ENCODE measurements around the gene PARL.

The PARL gene

DNA sequence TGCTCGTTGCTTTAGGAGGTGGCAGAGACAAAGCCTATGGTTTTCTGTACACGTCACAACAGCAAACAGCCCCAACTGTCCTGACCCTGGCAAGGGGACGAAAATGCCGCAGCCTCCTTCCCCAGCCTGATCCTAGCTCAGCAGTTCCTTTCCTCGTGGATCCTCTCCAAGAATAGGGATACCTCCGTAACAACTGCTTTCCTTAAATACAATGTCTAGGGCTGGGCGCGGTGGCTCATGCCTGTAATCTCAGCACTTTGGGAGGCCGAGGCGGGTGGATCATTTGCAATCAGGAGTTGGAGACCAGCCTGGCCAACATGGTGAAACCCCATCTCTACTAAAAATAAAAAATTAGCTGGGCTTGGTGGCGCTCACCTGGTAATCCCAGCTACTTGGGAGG is 76.3 kb downstream of the PARL start:
- WGBS = 98% methylated on average over 11 of the region's 11 CpGs
- Histone ChIP-seq H3K18ac (ENCODE audit: low read depth in 1 of 2, low read length in 2 of 2) (no peak overlapping the region), H3K27me3 (ENCODE audit: control insufficient read depth in 1 of 2, insufficient read depth in 1 of 2, low read length in 2 of 2) (no peaks in the 10 kb centered on the region), H3K4me1 (ENCODE audit: control insufficient read depth, insufficient read depth, low read depth, low read length) (no peaks in the 10 kb centered on the region), H3K9me3 (ENCODE audit: control insufficient read depth, low read length) (no peaks in the 10 kb centered on the region), H3K4me2 (ENCODE audit: low read length, poor library complexity, severe bottlenecking) (no peak overlapping the region), H4K91ac (ENCODE audit: low read length) (no peak overlapping the region), H2AFZ (ENCODE audit: low read depth, low read length) (no peak overlapping the region), H2BK120ac (ENCODE audit: low read depth, low read length) (no peak overlapping the region), H2AK5ac (ENCODE audit: low read length, severe bottlenecking) (no peak overlapping the region), H3K9ac (ENCODE audit: low read length) (no peak overlapping the region), H2BK12ac (ENCODE audit: low read length in 2 of 2) (no peak overlapping the region), H3K79me1 (replicated peaks; ENCODE audit: low read length, poor library complexity, severe bottlenecking) (peaks cover 18% of the 10 kb centered on the region), H4K8ac (ENCODE audit: low read length) (no peak overlapping the region), H3K27ac (ENCODE audit: low read length, poor library complexity, severe bottlenecking) (no peak overlapping the region), H2BK5ac (ENCODE audit: low read depth, low read length, poor library complexity, severe bottlenecking) (no peak overlapping the region), H3K4ac (ENCODE audit: low read depth in 1 of 2, low read length in 2 of 2) (no peak overlapping the region), H3K4me3 (ENCODE audit: insufficient read depth in 1 of 2, low read depth in 1 of 2, low read length in 2 of 2) (no peak overlapping the region), H3K14ac (ENCODE audit: low read length in 2 of 2) (no peak overlapping the region), H3K36me3 (ENCODE audit: control insufficient read depth in 1 of 2, insufficient read depth in 2 of 2, low read depth in 1 of 2, low read length in 2 of 2) (peaks cover 68 to 93% of the 10 kb centered on the region in 2 experiments), H2BK15ac (ENCODE audit: low read depth, poor library complexity, severe bottlenecking) (no peak overlapping the region), H3K23ac (ENCODE audit: low read length in 2 of 2) (no peak overlapping the region)
- DNase-seq = no peak

DNA sequence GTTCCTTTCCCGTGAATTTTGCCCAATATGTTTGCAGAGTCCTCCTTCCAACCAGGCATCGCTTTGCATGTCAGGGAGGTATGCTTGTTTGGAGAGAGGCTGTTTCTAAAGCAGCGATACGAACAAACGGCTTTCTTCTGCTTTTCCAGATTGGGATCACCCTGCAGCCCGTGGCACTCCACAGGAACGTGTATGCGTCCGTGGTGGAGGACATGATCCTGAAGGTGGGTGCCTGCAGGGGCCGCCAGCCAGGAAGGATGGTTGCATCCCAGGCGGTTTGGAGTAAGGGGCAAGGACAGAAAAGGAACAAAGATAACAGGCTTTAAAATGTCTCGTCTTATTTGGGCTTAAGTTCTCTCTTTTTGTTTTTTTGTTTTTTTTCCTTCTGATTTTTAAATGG is 76.8 kb downstream of the PARL start:
- 99% methylated on average over 12 of the region's 12 CpGs for WGBS
- Histone ChIP-seq H2BK12ac (ENCODE audit: low read length in 2 of 2) (no peak overlapping the region), H3K79me1 (replicated peaks; ENCODE audit: low read length, poor library complexity, severe bottlenecking) (peaks cover 18% of the 10 kb centered on the region)

DNA sequence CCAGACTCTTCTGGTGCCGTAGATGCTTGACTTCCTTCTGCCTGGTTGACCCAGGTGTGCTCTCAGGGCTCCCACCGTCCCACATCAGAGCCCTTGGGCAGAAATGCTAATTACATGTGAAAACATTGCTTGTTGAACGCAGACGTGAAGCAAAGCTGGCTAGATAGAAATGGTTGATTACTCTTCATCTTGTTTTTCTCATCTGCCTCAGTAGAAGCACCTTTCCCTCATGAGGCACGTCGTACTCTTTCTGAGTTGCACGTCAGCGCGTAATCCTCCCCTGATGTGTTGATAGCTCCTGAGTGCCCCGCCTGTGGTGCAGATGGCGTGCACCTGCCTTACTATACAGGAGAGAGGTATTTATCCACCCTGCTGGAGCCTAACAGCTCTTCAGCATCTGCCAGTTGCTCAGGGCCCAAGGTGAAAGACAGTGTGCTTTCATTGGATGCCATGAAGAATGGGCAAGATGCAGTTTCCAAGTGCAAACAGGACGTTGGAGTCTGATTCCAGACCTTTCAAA is 77.4 kb downstream of the PARL start:
- DNase-seq = no peak
- H4K91ac ChIP-seq (ENCODE audit: low read length) = no peak overlapping the region
- no peak overlapping the region for H2BK120ac ChIP-seq (ENCODE audit: low read depth, low read length)
- H3K9me3 ChIP-seq (ENCODE audit: control insufficient read depth, low read length) = no peaks in the 10 kb centered on the region
- H2BK12ac ChIP-seq (ENCODE audit: low read length in 2 of 2) = no peak overlapping the region
- no peak overlapping the region for H3K4me3 ChIP-seq (ENCODE audit: insufficient read depth in 1 of 2, low read depth in 1 of 2, low read length in 2 of 2)
- H3K79me1 ChIP-seq (replicated peaks; ENCODE audit: low read length, poor library complexity, severe bottlenecking) = peaks cover 16% of the 10 kb centered on the region
- peaks cover 71 to 94% of the 10 kb centered on the region in 2 experiments for H3K36me3 ChIP-seq (ENCODE audit: control insufficient read depth in 1 of 2, insufficient read depth in 2 of 2, low read depth in 1 of 2, low read length in 2 of 2)
- no peak overlapping the region for H3K4ac ChIP-seq (ENCODE audit: low read depth in 1 of 2, low read length in 2 of 2)
- no peak overlapping the region for H3K14ac ChIP-seq (ENCODE audit: low read length in 2 of 2)
- no peak overlapping the region for H2BK15ac ChIP-seq (ENCODE audit: low read depth, poor library complexity, severe bottlenecking)
- no peak overlapping the region for H4K8ac ChIP-seq (ENCODE audit: low read length)
- WGBS = 97% methylated on average over 12 of the region's 12 CpGs
- no peak overlapping the region for H3K4me2 ChIP-seq (ENCODE audit: low read length, poor library complexity, severe bottlenecking)
- no peak overlapping the region for H2BK5ac ChIP-seq (ENCODE audit: low read depth, low read length, poor library complexity, severe bottlenecking)
- H3K27ac ChIP-seq (ENCODE audit: low read length, poor library complexity, severe bottlenecking) = no peak overlapping the region
- H3K27me3 ChIP-seq (ENCODE audit: control insufficient read depth in 1 of 2, insufficient read depth in 1 of 2, low read length in 2 of 2) = no peaks in the 10 kb centered on the region
- no peak overlapping the region for H2AK5ac ChIP-seq (ENCODE audit: low read length, severe bottlenecking)
- no peak overlapping the region for H2AFZ ChIP-seq (ENCODE audit: low read depth, low read length)
- H3K4me1 ChIP-seq (ENCODE audit: control insufficient read depth, insufficient read depth, low read depth, low read length) = no peaks in the 10 kb centered on the region
- no peak overlapping the region for H3K23ac ChIP-seq (ENCODE audit: low read length in 2 of 2)
- no peak overlapping the region for H3K9ac ChIP-seq (ENCODE audit: low read length)
- H3K18ac ChIP-seq (ENCODE audit: low read depth in 1 of 2, low read length in 2 of 2) = no peak overlapping the region

More for the DNA sequence above, 76.8 kb downstream of the PARL start:
- DNase-seq = no peak
- no peak overlapping the region for H4K91ac ChIP-seq (ENCODE audit: low read length)
- H3K27ac ChIP-seq (ENCODE audit: low read length, poor library complexity, severe bottlenecking) = no peak overlapping the region
- no peak overlapping the region for H3K14ac ChIP-seq (ENCODE audit: low read length in 2 of 2)
- H3K4me1 ChIP-seq (ENCODE audit: control insufficient read depth, insufficient read depth, low read depth, low read length) = no peaks in the 10 kb centered on the region
- H2AFZ ChIP-seq (ENCODE audit: low read depth, low read length) = no peak overlapping the region
- H3K23ac ChIP-seq (ENCODE audit: low read length in 2 of 2) = no peak overlapping the region
- H3K18ac ChIP-seq (ENCODE audit: low read depth in 1 of 2, low read length in 2 of 2) = no peak overlapping the region
- H2BK120ac ChIP-seq (ENCODE audit: low read depth, low read length) = no peak overlapping the region
- no peak overlapping the region for H3K4me3 ChIP-seq (ENCODE audit: insufficient read depth in 1 of 2, low read depth in 1 of 2, low read length in 2 of 2)
- peaks cover 68 to 95% of the 10 kb centered on the region in 2 experiments for H3K36me3 ChIP-seq (ENCODE audit: control insufficient read depth in 1 of 2, insufficient read depth in 2 of 2, low read depth in 1 of 2, low read length in 2 of 2)
- H3K9ac ChIP-seq (ENCODE audit: low read length) = no peak overlapping the region
- no peak overlapping the region for H2BK5ac ChIP-seq (ENCODE audit: low read depth, low read length, poor library complexity, severe bottlenecking)
- no peak overlapping the region for H2AK5ac ChIP-seq (ENCODE audit: low read length, severe bottlenecking)
- H4K8ac ChIP-seq (ENCODE audit: low read length) = no peak overlapping the region
- no peak overlapping the region for H2BK15ac ChIP-seq (ENCODE audit: low read depth, poor library complexity, severe bottlenecking)
- no peaks in the 10 kb centered on the region for H3K27me3 ChIP-seq (ENCODE audit: control insufficient read depth in 1 of 2, insufficient read depth in 1 of 2, low read length in 2 of 2)
- no peaks in the 10 kb centered on the region for H3K9me3 ChIP-seq (ENCODE audit: control insufficient read depth, low read length)
- no peak overlapping the region for H3K4me2 ChIP-seq (ENCODE audit: low read length, poor library complexity, severe bottlenecking)
- H3K4ac ChIP-seq (ENCODE audit: low read depth in 1 of 2, low read length in 2 of 2) = no peak overlapping the region

DNA sequence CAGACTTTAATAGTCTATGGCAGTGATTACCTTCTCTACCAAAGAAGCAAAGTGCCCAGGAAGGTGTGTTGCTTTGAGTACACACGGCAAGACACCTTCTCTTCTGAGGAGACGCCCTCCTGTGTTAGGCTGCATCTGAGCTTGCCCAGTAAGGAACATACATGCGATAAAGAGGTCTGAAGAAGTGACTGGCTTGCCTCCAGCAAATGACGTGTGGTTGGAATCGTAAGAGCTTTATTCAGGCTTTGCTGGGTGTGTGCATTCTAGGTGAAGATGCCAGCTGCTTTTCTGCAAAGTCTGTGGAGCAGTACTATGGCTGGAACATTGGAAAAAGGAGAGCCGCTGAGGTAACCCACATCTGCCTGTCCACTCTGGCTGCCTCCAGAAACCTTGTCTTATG is 81.7 kb downstream of the PARL start:
- Histone ChIP-seq H3K14ac (ENCODE audit: low read length in 2 of 2) (no peak overlapping the region), H3K79me1 (replicated peaks; ENCODE audit: low read length, poor library complexity, severe bottlenecking) (peaks cover 21% of the 10 kb centered on the region), H2AFZ (ENCODE audit: low read depth, low read length) (no peak overlapping the region), H3K4me3 (ENCODE audit: insufficient read depth in 1 of 2, low read depth in 1 of 2, low read length in 2 of 2) (no peak overlapping the region), H3K4ac (ENCODE audit: low read depth in 1 of 2, low read length in 2 of 2) (no peak overlapping the region), H2BK120ac (ENCODE audit: low read depth, low read length) (no peak overlapping the region), H3K23ac (ENCODE audit: low read length in 2 of 2) (no peak overlapping the region), H3K9ac (ENCODE audit: low read length) (no peak overlapping the region), H2BK5ac (ENCODE audit: low read depth, low read length, poor library complexity, severe bottlenecking) (no peak overlapping the region), H3K36me3 (ENCODE audit: control insufficient read depth in 1 of 2, insufficient read depth in 2 of 2, low read depth in 1 of 2, low read length in 2 of 2) (peaks cover 69 to 93% of the 10 kb centered on the region in 2 experiments), H3K27ac (ENCODE audit: low read length, poor library complexity, severe bottlenecking) (no peak overlapping the region), H3K4me2 (ENCODE audit: low read length, poor library complexity, severe bottlenecking) (no peak overlapping the region), H4K91ac (ENCODE audit: low read length) (no peak overlapping the region), H2BK15ac (ENCODE audit: low read depth, poor library complexity, severe bottlenecking) (no peak overlapping the region), H3K9me3 (ENCODE audit: control insufficient read depth, low read length) (no peaks in the 10 kb centered on the region), H2AK5ac (ENCODE audit: low read length, severe bottlenecking) (no peak overlapping the region), H3K27me3 (ENCODE audit: control insufficient read depth in 1 of 2, insufficient read depth in 1 of 2, low read length in 2 of 2) (no peaks in the 10 kb centered on the region), H2BK12ac (ENCODE audit: low read length in 2 of 2) (no peak overlapping the region), H4K8ac (ENCODE audit: low read length) (no peak overlapping the region), H3K4me1 (ENCODE audit: control insufficient read depth, insufficient read depth, low read depth, low read length) (no peaks in the 10 kb centered on the region), H3K18ac (ENCODE audit: low read depth in 1 of 2, low read length in 2 of 2) (no peak overlapping the region)
- no peak for DNase-seq
- WGBS = 98% methylated on average over 6 of the region's 6 CpGs
